Activated CD4-positive, alpha-beta memory T cell treated with anti-CD3 and anti-CD28 coated beads for 36 hours (primary cell): ENCODE results near the gene RBPJL. TPM values are rescaled to one million over a fixed set of nuclear protein-coding genes. Genes with fewer than 3 reads are reported as not detected.
A peak's percentile ranks its signal among the peaks of the same experiment; 100 is the strongest.

Experiments used
- CTCF ChIA-PET: fragments of 350-600 bp; sonication (Branson Sonifier 250); formaldehyde crosslinking; loops from one replicate; lab custom pipeline; 2021; ENCODE audit warnings: antibody characterized with exemption, inconsistent platforms; lab: Charles Lee
- POLR2A ChIA-PET: fragments of 350-600 bp; sonication (Branson Sonifier 250); formaldehyde crosslinking; loops from one replicate; lab custom pipeline; 2021; ENCODE audit warnings: antibody characterized with exemption; lab: Charles Lee
- DNase-seq: peaks from one replicate; pipeline ENCODE4 v3.0.0-alpha.2; 2020
- H3K27ac Mint-ChIP-seq: one replicate; pipeline ENCODE4 v1.8.0; 2021; ENCODE audit warnings: mixed read lengths
- H3K27me3 Mint-ChIP-seq: one replicate; pipeline ENCODE4 v1.8.0; 2021; ENCODE audit warnings: mixed read lengths
- H3K36me3 Mint-ChIP-seq: one replicate; pipeline ENCODE4 v1.8.0; 2021; ENCODE audit warnings: mixed read lengths
- H3K4me1 Mint-ChIP-seq: one replicate; pipeline ENCODE4 v1.8.0; 2021; ENCODE audit warnings: low read depth, mixed read lengths
- H3K4me3 Mint-ChIP-seq: one replicate; pipeline ENCODE4 v1.8.0; 2021; ENCODE audit warnings: mild to moderate bottlenecking, mixed read lengths
- H3K9me3 Mint-ChIP-seq: one replicate; pipeline ENCODE4 v1.8.0; 2021; ENCODE audit warnings: mixed read lengths
- intact Hi-C: fragments of 100-400 bp; cut with micrococcal nuclease; formaldehyde crosslinking; loops from one replicate; pipeline ENCODE4 v1.15.1; 2023
- total RNA-seq, 2 experiments: library from RNA; stranded (reverse); gene quantifications; one replicate each; pipeline ENCODE4 v1.2.3, GENCODE V29; 2021

RBPJL gene
- total RNA-seq, 2 experiments from 2014 or later, result not detected

- no peaks in the 10 kb centered on the region for H3K27me3 Mint-ChIP-seq
- CTCF ChIA-PET, result interaction anchor here (1.1 to 4.0 kb wide), 8 partner anchors 8 to 95 kb away, joined by 3 to 29 read pairs (median 6); partner anchors contain the start of genes PIGT and SYS1
- no peaks in the 10 kb centered on the region for H3K9me3 Mint-ChIP-seq
- H3K4me1 Mint-ChIP-seq, result peaks cover 50% of the 10 kb centered on the region
- DNase-seq, result peak; percentile 39
- H3K36me3 Mint-ChIP-seq, result no peaks in the 10 kb centered on the region
- H3K27ac Mint-ChIP-seq, result peak overlapping the region; percentile 88
- POLR2A ChIA-PET, result interaction anchor here (0.9 to 2.1 kb wide), 2 partner anchors 8 to 18 kb away, joined by 4 to 8 read pairs; no protein-coding TSS in a partner anchor
- H3K4me3 Mint-ChIP-seq, result peak overlapping the region; percentile 54
- intact Hi-C loops, result loop anchor here (1.0 kb wide), 1 partner anchor 9 kb away; no protein-coding TSS in a partner anchor
These were observed 48.8 kb downstream of the RBPJL start for GRCh38 chr20:45355209-45356084.

GRCh38 chr20:45358282-45359068 is 51.8 kb downstream of the RBPJL start:
- ChIA-PET CTCF (interaction anchor here (1.2 to 10.0 kb wide), 7 partner anchors 16 to 413 kb away, joined by 3 to 175 read pairs (median 8); partner anchors contain the start of genes PIGT and TP53TG5), POLR2A (no interaction called here)
- intact Hi-C loops, result no loop called here
- Mint-ChIP-seq H3K4me3 (no peak overlapping the region), H3K36me3 (no peaks in the 10 kb centered on the region), H3K27ac (no peak overlapping the region), H3K4me1 (peaks cover 49% of the 10 kb centered on the region), H3K9me3 (no peaks in the 10 kb centered on the region), H3K27me3 (no peaks in the 10 kb centered on the region)
- peak; percentile 22 for DNase-seq

DNA sequence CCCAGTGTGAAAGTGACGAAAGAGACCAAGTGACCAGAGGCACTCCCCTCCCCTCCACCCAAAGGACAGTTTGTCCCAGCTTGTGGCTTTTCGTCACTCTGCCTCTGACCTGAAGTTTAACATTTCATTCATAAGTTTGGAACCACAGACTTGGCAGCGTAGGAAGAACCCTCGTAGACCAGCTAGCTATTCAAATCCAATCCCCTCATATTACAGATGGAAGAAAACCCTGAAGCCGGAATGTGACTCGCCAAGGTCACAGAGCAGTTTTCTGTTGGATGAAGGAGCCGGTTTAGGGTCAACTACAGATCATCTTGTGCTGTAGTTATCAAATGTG is 52.4 kb downstream of the RBPJL start:
- intact Hi-C loops, result no loop called here
- DNase-seq, result no peak
- peaks cover 3% of the 10 kb centered on the region for H3K36me3 Mint-ChIP-seq
- H3K4me3 Mint-ChIP-seq, result no peak overlapping the region
- no peaks in the 10 kb centered on the region for H3K9me3 Mint-ChIP-seq
- CTCF ChIA-PET, result interaction anchor here (1.0 to 10.0 kb wide), 7 partner anchors 11 to 413 kb away, joined by 3 to 175 read pairs (median 5); partner anchors contain the start of genes SDC4 and TP53TG5
- POLR2A ChIA-PET, result no interaction called here
- H3K27me3 Mint-ChIP-seq, result no peaks in the 10 kb centered on the region
- no peak overlapping the region for H3K27ac Mint-ChIP-seq
- peaks cover 48% of the 10 kb centered on the region for H3K4me1 Mint-ChIP-seq

DNA sequence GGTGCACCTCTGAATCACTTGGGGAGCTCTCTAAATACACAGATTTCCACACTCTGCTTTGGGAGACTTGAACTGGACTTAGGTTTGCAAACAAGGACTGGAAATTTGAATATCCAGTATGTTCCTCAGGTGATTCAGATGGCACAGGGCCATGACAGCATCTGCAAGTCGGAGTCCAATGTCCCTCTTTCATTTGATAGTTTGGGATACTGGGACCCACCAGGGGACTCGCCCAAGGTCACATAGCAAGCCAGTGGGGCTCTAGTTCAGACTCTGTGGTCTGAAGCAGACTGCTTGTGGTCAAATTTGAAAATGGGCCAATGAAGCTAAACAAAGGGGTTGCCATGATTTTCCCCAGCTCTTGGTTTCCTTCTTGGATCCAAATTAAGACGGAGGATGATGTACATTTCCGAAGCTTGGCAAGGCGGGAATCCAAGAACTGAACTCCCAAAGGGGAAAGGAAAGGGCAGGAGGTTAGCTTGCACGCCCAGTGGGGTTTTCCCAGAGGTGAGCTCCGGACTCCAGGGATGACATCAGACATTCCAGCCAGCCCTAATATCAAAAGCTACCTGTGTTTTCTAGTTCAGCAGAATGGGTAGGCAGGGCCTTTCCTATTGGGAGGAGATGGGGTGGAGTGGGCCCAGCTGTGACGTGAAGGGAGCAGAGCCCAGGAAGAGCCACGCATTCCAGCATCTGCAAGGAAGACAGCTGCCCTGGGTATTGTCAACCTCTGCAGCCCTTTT is 52.9 kb downstream of the RBPJL start:
- intact Hi-C loops, result loop anchor here (5.0 kb wide), 1 partner anchor 433 kb away; the partner anchor contains the start of genes DNTTIP1 and WFDC3
- H3K27ac Mint-ChIP-seq, result no peak overlapping the region
- no peaks in the 10 kb centered on the region for H3K27me3 Mint-ChIP-seq
- H3K36me3 Mint-ChIP-seq, result peaks cover 3% of the 10 kb centered on the region
- no peaks in the 10 kb centered on the region for H3K9me3 Mint-ChIP-seq
- ChIA-PET POLR2A (no interaction called here), CTCF (interaction anchor here (1.0 to 10.0 kb wide), 8 partner anchors 11 to 412 kb away, joined by 3 to 175 read pairs (median 4); partner anchors contain the start of genes SDC4 and TP53TG5)
- peaks cover 45% of the 10 kb centered on the region for H3K4me1 Mint-ChIP-seq
- H3K4me3 Mint-ChIP-seq, result no peak overlapping the region
- no peak for DNase-seq

DNA sequence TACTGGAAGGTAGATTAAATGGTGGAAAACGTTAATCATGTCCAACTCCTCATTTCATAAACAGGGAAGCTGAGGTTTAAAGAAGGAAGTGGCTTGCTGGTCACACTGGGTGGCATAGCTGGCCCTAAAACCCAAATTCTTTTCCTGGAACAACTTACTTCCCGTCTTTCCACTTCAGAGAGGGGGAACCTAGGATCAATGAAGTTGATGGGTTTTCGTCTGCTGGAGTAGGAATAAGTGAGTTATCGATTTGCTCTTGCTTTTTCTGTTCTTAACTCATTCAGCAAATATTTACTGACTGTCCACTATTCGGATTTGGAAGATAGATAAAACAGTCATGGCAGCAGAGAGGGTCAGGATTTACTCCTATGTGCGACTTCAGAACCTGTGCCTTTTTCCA is 55.2 kb downstream of the RBPJL start:
- H3K36me3 Mint-ChIP-seq, result peaks cover 9% of the 10 kb centered on the region
- H3K4me1 Mint-ChIP-seq, result peaks cover 44% of the 10 kb centered on the region
- no peak overlapping the region for H3K4me3 Mint-ChIP-seq
- intact Hi-C loops, result loop anchor here (1.0 to 5.0 kb wide), 4 partner anchors 13 to 431 kb away; partner anchors contain the start of genes DNTTIP1, SDC4 and WFDC3
- CTCF ChIA-PET, result interaction anchor here (1.1 to 21.4 kb wide), 9 partner anchors 13 to 409 kb away, joined by 4 to 503 read pairs (median 16); partner anchors contain the start of genes PIGT and TP53TG5
- POLR2A ChIA-PET, result interaction anchor here (2.1 to 3.2 kb wide), 3 partner anchors 12 to 51 kb away, joined by 7 to 19 read pairs (median 16); partner anchors contain the start of gene SDC4
- H3K9me3 Mint-ChIP-seq, result no peaks in the 10 kb centered on the region
- H3K27ac Mint-ChIP-seq, result no peak overlapping the region
- DNase-seq, result no peak
- no peaks in the 10 kb centered on the region for H3K27me3 Mint-ChIP-seq

- H3K4me3 Mint-ChIP-seq, result peak within 1 kb of the TSS; percentile 96
- DNase-seq, result peak; percentile 99
- H3K27me3 Mint-ChIP-seq, result no peaks in the 10 kb centered on the region
- H3K9me3 Mint-ChIP-seq, result no peaks in the 10 kb centered on the region
- intact Hi-C loops, result loop anchor here (1.0 to 5.0 kb wide), 6 partner anchors 10 to 429 kb away; partner anchors contain the start of genes DNTTIP1, PIGT, SDC4 and WFDC3
- H3K27ac Mint-ChIP-seq, result peak within 1 kb of the TSS; percentile 94
- H3K4me1 Mint-ChIP-seq, result peaks cover 46% of the 10 kb centered on the region
- ChIA-PET CTCF (interaction anchor here (0.7 to 21.4 kb wide), 34 partner anchors 9 to 608 kb away, joined by 3 to 503 read pairs (median 5); partner anchors contain the start of genes DNTTIP1, PIGT, SDC4 and TP53TG5), POLR2A (interaction anchor here (0.5 to 3.2 kb wide), 11 partner anchors 9 to 381 kb away, joined by 3 to 19 read pairs (median 7); partner anchors contain the start of genes PIGT and SDC4)
- peaks cover 15% of the 10 kb centered on the region for H3K36me3 Mint-ChIP-seq
These were observed 56.4 kb downstream of the RBPJL start, which contains the start of gene SYS1 for GRCh38 chr20:45362804-45363610. TSS of gene SYS1 (plus strand) at chr20:45363156. CDS start at chr20:45363532, 376 bp downstream.

DNA sequence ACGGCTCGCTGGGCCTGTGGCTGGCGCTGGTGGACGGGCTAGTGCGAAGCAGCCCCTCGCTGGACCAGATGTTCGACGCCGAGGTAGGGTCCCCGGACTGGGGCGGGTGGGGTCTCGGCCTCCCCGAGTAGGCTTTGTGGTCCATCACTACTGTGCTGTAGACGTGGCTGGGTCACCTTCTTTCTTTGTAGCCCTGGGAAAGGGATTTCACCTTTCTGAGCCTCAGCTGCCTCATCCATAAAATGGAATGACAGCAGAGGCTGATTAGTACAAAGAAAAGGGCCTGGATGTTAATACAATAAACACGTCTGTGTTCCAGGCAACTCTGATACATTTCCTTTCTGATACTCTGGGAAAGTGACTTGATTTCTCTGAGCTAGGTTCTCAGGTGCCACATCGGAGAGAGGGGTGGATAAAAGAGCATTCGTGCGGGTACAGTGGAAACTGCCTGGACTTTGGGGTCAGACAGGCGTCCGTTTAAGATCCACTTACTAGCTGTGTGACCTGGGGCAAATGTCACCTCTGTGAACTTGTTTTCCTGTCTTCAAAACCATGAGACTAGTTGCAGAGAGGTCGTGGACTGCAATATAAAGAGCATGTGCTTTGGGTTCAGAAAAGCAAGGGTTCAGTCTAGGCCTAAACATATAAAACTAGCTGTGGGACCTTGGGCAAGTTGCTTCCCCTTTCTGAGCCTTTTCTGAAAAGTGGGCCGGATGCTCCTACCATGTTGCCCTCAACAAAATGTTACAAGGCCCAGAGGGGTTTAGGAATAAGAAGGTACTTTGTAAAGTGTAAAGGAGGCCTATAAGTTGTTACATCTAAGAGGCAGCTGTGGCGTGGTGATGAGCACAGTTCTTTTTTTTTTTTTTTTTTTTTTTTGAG is 57.2 kb downstream of the RBPJL start:
- H3K36me3 Mint-ChIP-seq, result peaks cover 17% of the 10 kb centered on the region
- H3K27ac Mint-ChIP-seq, result peak overlapping the region; percentile 94
- no peak for DNase-seq
- peak overlapping the region; percentile 96 for H3K4me3 Mint-ChIP-seq
- CTCF ChIA-PET, result interaction anchor here (0.7 to 21.4 kb wide), 31 partner anchors 9 to 607 kb away, joined by 3 to 503 read pairs (median 5); partner anchors contain the start of genes DNTTIP1, PIGT, SDC4 and TP53TG5
- POLR2A ChIA-PET, result interaction anchor here (0.8 to 3.2 kb wide), 8 partner anchors 8 to 73 kb away, joined by 3 to 19 read pairs (median 10); partner anchors contain the start of genes PIGT and SDC4
- peaks cover 48% of the 10 kb centered on the region for H3K4me1 Mint-ChIP-seq
- H3K27me3 Mint-ChIP-seq, result no peaks in the 10 kb centered on the region
- no peaks in the 10 kb centered on the region for H3K9me3 Mint-ChIP-seq
- intact Hi-C loops, result loop anchor here (1.0 to 5.0 kb wide), 5 partner anchors 9 to 428 kb away; partner anchors contain the start of genes DNTTIP1, PIGT, SDC4 and WFDC3

GRCh38 chr20:45365444-45365970 is 58.9 kb downstream of the RBPJL start:
- CTCF ChIA-PET, result interaction anchor here (0.5 to 21.4 kb wide), 6 partner anchors 9 to 227 kb away, joined by 3 to 503 read pairs (median 44); partner anchors contain the start of genes PIGT and TP53TG5
- intact Hi-C loops, result no loop called here
- Mint-ChIP-seq H3K4me3 (no peak overlapping the region), H3K9me3 (no peaks in the 10 kb centered on the region), H3K27ac (no peak overlapping the region), H3K36me3 (peaks cover 17% of the 10 kb centered on the region), H3K4me1 (peaks cover 50% of the 10 kb centered on the region), H3K27me3 (no peaks in the 10 kb centered on the region)
- no peak for DNase-seq
- POLR2A ChIA-PET, result no interaction called here

DNA sequence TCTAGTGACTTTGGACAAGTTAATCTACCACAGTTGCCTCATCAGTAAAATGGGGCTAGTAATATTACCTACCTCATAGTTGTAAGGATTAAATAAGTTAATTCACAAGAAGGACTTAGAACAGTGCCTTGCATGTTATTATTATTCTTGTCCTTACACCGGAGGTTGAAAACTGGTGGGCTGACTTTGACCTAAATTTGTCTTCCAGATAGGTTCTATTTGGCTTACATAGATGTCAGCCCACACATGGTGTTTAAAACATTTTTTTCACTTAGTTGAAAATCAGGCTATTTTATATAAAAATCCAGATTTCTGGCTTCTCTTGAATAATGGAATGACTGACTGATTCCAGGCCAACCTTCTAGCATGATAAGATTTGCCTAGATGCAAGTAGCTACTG is 59.6 kb downstream of the RBPJL start:
- Mint-ChIP-seq H3K36me3 (peaks cover 17% of the 10 kb centered on the region), H3K27ac (no peak overlapping the region), H3K4me3 (no peak overlapping the region), H3K4me1 (peaks cover 50% of the 10 kb centered on the region), H3K9me3 (no peaks in the 10 kb centered on the region), H3K27me3 (no peaks in the 10 kb centered on the region)
- POLR2A ChIA-PET, result no interaction called here
- CTCF ChIA-PET, result interaction anchor here (10.0 to 21.4 kb wide), 2 partner anchors 9 to 70 kb away, joined by 175 to 503 read pairs; partner anchors contain the start of gene TP53TG5
- DNase-seq, result no peak
- intact Hi-C loops, result no loop called here
